Measurements from ENCODE around the gene MAPK11.

The MAPK11 gene

GRCh38 chr22:50307890-50308596 is 37.9 kb upstream of the MAPK11 start:
- no peak for DNase-seq

- peak; percentile 74 for DNase-seq
These were observed 36.9 kb upstream of the MAPK11 start, which contains the start of gene PLXNB2 for GRCh38 chr22:50306753-50307749. Gene PLXNB2, minus strand, starts transcription at chr22:50307646. Its CDS starts 17,062 bp downstream, at chr22:50290584.

DNA sequence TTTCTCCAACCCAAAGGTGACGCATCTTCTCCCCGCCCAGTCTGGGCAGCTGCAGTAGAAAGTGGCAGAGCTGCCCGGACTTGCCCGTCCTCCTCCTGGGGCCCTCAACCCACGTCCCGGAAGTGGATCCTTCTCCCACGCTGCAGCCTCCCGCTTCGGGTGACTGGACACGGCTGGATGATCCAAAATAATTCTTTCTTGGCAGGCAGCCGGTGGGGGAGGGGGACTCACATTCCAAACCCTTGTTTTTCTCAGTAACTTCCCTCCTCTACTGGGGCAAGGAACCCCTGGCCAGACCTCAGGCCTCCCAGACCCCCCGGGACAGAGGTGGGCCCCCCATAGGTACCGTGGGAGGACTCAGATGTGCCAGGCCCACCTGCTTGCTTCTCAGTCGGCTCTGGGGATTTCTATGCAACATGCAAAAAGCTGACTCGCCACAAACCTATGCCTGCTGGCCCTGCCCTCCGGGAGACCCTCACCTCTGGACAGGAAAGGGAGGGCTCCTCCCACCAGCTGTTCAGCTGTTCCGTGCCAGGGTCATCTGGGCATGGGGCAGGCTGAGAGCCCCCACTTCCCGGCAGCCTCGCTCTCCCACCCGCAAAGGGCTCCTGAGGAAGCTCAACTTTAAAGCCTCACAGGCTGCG is 35.9 kb upstream of the MAPK11 start:
- no peak for DNase-seq

DNA sequence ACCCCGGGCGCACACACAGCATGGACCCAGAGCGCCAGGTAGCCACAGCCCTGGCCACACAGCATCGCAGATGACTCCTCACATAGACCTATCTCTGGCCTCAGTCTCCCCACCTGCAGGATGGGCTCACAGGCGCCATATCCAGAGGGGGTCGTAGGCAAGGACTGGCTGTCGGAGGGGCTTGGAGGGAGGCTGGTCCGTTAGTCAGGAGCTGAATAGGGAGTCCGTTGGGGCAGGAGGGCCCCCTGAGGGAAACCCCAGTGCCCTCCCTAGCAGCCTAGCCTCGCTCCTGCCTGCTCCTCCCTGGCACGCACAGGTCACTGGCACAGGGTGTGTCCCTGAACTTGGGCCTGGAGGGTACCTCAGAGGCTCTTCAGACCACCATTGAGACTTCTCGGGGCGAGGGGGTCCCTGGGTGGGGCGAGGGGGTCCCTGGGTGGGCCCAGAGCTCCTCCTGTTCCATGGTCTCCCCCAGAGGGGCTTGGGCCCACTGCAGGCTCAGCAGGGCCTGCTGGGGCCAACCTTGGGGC is 35.3 kb upstream of the MAPK11 start:
- no peak for DNase-seq

- no peak for DNase-seq
These were observed 34.6 kb upstream of the MAPK11 start for GRCh38 chr22:50304528-50305392.

DNA sequence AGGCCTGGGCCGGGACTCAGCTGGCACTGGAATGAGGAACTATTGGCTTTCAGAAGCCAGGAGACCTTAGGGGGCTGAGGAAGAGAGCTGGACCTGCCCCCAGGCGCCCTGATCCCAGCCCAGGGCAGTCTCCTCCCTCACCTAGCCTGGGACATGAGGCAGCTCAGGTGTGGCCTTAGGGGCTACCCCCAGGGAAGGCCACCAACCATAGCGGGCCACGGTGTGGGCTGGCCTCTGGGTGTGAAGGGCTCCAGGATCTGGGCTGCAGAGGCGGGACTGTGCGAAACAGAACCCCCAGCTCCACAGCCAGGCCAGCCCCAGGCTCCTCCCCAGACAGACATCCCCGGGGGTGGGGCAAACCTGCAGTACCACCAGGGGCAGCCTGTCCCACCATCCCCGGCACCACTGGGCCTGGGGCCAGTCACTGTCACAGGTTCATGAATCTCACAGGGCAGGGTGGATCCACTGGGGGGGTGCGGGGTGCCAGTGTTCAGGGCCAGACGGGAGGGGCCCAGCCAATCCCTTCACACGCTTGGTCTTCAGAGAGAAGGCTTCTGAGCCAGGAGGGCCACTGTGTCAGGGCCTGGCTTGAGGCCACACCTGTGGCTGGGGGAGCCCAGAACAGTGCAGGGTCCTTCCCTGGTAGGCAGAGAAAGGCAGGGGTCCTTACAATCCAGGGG is 33.8 kb upstream of the MAPK11 start:
- DNase-seq: peak; percentile 9

GRCh38 chr22:50303515-50303847 is 33.3 kb upstream of the MAPK11 start:
- DNase-seq: no peak

GRCh38 chr22:50302564-50302963 is 32.4 kb upstream of the MAPK11 start:
- no peak for DNase-seq

DNA sequence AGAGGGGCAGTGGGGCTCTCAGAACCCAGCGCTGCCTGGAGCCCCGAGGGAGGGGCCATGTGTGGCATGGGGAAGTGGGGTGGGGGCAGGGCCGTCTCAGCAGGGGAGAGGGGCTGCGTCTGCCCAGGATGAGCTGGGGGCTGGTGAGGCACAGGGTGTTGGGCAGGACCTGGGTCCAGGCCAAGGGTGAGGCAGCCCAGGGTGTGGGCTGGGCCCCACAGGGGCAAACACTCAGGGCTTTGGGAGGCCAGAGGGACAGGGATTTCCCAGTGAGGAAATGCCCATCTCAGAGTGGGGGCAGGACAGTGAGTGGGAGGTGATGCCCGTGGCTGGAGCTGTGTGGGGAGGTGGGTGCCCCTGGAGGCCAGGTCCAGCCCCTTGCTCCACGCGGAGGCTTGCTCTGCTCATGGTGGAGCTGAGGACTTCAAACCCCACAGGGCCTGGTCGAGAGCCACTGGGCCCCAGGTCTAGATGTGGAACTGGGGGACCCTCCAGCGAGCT is 31.9 kb upstream of the MAPK11 start:
- DNase-seq: no peak

DNA sequence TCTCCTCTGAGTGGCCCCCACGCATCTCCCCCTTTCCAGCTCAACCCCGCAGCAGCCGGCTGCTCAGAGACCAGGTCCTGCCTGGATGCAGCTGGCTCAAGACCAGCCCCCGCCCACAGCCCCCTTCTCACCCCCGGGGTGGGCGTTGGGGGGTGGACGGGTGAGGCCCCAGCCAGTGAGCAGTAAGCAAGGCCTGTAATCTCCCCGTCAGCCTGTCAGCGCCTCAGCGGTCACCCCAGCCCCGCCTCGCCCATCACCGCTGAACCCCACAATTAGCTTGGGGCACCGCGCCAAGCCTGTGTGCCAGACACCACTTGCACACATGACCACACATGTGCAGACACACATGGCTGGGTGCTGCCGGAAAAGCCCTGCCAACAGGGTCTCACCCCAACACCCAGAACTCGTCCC is 31.4 kb upstream of the MAPK11 start:
- no peak for DNase-seq

GRCh38 chr22:50300620-50301257 is 30.6 kb upstream of the MAPK11 start:
- DNase-seq: no peak

GRCh38 chr22:50299785-50300619 is 29.8 kb upstream of the MAPK11 start:
- DNase-seq: no peak

DNA sequence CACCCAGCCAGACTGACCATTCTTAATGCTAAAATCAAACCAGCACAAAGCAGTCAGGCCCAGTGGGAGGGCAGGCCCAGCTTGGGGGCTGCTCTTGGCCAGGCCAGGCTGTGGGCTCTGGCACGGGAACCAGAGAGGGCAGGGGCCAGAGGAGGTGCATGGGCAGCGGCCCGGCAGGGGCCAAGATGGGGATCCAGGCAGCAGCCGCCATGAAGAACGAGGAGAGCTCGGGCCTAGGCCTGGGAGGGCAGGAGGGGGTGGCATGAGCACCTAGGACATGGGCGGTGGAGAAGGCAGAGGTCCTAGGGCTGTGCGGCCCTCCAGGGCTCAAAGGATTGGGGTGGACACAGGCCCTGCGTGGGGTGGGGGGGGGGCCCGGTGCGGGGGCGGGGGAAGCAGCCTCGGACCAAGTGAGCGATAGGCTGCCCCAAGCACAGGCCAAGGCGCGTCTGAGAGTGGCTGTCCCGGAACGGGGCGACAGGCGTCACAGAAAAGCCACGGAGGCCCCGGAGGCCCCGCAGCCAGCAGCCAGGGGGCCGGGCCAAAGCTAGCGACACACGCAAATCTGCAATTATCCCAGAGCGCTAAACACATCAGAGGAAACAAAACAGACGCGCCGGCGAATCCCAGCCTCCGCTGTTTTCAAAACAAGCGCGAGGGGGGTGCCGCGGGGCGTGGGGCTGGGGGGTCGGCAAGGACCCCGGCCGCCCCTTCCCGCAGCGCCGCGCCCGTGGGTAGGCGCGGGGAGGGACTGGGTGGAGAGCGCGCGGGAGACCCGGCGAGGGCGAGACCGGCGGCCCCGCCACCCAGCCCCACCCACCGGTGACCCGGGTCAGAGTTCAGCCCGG is 29.0 kb upstream of the MAPK11 start:
- DNase-seq: no peak

- DNase-seq: no peak
These were observed 28.1 kb upstream of the MAPK11 start for GRCh38 chr22:50298266-50298637.

DNA sequence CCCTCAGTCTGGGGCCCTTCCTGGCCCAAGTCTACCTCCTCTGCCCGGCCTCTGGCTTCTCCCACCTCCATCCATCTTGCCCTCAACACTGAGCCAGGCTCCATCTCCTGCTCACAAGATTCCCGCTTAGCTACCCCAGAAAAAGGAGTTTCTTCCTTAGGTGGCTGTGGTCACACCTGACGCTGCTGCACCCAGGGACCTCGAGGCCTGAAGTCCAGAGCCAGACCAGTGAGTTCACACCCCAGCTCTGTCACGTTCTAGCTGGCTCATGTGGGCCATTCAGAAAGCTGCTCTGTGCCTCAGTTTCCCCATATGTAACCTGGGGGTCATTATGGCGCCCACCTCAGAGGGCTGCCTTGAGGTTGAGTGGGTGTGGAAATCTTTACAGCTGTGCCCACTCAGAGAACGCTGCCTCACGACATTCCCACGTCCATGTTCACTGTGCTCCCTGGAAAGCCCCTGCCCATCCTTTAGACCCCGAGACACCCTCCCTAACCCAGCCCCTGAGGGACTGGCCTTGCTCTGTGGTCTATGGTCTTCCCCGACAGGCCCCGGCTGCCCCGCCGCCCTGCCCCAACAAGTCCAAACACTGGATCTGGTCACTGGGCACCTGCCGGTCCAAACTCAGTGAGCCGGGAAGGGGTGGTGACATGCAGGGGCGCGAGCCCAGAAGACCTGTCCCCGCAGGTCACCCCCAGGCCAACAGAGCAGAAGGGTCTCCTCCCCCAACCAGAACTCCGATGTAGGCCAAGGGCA is 27.5 kb upstream of the MAPK11 start:
- DNase-seq: no peak

GRCh38 chr22:50296658-50297490 is 26.7 kb upstream of the MAPK11 start:
- no peak for DNase-seq

- no peak for DNase-seq
These were observed 24.1 kb upstream of the MAPK11 start for GRCh38 chr22:50294319-50294656.

Data from OCI-M1 (cell line).